Measurements from ENCODE around the gene TESK2.
A peak's percentile ranks its signal among the peaks of the same experiment; 100 is the strongest.
"Not testable (repeated sequence)": the region's sequence is repeated elsewhere in the genome, so short reads cannot be mapped to it uniquely, and the experiment has no call there.

The TESK2 gene, protein sequence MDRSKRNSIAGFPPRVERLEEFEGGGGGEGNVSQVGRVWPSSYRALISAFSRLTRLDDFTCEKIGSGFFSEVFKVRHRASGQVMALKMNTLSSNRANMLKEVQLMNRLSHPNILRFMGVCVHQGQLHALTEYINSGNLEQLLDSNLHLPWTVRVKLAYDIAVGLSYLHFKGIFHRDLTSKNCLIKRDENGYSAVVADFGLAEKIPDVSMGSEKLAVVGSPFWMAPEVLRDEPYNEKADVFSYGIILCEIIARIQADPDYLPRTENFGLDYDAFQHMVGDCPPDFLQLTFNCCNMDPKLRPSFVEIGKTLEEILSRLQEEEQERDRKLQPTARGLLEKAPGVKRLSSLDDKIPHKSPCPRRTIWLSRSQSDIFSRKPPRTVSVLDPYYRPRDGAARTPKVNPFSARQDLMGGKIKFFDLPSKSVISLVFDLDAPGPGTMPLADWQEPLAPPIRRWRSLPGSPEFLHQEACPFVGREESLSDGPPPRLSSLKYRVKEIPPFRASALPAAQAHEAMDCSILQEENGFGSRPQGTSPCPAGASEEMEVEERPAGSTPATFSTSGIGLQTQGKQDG

DNA sequence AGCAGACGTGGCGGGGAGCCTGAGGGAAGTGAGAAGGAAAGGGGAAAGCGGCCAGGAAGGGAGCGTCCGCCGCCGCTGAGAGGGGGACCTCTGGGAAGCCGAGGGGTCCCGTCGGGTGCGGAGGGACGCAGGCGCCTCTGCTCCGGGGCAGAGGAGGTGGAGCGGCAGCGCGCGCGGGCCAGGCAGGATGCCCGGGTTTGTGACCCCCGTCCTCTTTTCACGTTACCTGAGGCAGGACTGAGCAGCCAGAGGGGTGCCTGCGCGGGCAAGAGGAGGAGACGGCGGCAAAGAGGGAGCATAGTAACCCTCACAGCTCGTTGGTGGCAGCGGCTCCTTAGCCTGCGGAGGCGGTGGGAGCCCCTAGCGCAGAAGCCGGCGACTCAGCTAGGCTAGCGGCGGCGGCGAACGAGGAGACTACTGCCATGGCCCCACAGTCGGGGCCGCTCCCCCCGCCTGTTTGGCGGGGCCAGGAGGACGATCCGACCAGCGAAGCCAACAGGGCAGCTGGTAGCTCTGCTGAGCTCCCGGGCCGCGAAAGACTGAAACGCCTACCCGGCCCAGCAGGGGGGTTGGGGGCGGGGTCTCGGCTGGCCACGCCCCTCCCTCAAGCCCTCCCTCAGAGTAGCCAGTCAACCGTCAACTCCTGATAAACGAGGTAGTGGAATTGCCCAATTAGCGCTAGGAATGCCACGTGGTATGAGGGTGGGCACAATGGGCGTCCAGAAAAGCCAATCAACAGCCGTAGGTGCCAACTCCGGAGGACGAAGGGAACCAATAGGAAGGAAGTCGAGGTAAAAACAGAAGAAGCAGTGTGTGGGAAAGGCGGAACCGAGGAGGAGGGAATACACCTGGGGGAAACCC lies at the start of gene TESK2:
TESK2 (minus strand) TSS at position 538 of the 861 bp plus-strand sequence. CDS start 33,378 bp downstream, outside the sequence.
- DNase-seq = peak; percentile 100

DNA sequence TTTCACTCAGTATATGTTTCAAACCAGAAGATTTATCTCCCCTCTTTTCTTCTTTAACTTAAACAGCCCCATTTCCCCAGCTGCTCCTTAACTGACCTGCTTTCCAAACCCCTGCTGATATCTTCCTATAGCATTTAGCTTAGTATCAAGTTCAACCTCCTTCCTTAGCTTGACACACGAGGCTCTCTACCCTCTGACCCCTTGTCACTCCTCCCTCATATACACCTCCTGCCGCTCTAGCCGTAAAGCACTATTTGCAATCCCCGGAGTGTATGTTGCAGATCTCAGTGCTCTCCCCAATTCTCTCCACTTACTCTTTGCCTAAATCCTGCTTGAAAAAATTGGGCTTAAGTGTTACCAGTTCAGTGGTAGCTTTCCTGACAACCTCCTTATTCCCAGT lies 45.9 kb upstream of the TESK2 start:
- no peak for DNase-seq

DNA sequence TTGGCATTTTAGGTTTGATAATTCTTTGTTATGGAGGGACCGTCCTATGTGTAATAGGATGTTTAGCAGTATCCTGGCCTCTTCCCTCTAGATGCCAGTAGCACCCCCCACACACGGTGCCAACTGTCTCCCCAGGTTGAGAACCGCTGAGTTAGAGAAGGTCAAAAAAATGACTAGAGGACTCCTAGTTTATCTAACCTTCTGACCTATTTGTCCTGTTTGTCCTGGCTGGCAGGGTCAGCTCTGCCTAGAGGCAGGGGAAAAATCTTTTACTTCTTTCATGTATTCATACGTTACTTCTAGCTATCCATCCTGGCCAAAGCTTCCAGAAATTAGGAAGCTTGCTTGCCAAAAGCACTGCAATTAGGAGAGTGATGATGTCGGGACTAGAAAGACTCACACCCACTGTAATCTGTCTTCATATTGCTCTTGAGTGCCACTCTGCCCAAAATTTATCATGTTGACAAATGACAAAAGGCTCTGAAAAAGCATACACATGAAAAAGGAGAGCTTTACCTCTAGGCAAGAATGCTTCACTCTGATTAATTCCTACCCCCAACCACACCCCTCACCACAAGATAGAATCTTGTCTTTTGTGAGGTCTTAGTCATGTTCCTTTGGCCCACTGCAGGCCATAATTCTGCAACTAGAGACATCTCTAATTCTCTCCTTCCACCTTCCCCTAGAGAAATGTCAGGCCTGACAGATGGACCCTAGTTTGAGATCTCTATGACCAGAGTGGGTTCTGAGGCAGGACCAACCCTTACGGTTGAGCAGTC lies 45.2 kb upstream of the TESK2 start:
- no peak for DNase-seq

DNA sequence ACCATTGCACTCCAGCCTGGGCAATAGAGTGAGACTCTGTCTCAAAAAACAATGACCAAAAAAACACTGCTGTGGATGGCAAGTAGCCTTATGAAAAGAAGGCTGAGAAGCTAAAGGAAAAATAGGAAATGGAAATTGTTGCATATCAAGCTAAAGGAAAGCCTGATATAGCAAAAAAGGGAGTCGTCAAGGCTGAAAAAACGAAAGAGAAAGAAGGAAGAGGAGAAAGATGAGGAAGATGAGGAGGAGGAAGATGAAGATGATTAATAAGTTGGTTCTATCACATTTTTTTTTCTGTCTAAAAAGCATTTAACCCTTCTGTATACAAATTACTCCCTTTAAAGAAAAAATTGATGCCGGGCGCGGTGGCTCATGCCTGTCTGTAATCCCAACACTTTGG lies 40.9 kb upstream of the TESK2 start:
- DNase-seq = no peak

DNA sequence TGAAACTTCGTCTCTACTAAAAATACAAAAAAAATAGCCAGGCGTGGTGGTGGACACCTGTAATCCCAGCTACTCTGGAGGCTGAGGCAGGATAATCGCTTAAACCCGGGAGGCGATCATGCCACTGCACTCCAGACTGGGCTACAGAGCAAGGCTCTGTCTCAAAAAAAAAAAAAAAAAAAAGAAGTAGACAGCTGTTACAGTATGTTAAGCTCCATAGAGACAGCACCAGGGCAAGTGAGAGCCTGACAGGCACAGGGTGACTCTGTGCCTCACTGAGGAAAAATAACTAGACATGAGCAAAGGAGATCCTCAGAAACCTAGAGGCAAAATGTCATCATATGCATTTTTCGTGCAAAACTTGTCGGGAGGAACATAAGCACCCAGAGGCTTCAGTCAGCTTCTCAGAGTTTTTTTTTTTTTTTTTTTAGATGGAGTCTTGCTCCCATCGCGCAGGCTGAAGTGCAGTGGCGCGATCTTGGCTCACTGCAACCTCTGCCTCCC lies 39.7 kb upstream of the TESK2 start:
- no peak for DNase-seq

DNA sequence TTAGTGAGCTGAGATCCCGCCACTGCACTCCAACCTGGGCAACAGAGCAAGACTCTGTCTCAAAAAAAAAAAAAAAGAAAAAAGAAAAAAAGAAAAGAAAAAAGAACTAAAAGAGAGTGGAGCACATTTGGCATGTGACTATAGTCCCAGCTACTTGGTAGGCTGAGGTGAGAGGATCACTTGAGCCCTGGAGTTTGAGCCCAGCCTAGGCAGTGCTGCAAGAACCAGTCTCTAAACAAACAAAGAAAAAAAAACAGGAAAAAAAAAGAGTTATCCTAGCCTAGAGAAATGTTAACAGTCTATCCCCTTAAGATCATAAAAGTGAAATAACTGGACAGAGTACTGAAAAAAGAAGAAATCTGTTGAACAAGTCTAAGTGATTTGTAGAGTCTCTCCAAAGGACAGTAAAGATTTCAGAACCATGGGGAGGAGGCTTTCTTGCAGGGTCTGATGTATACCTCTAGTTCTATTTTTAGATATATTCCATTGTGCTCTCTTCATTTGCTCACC lies 35.2 kb upstream of the TESK2 start:
- DNase-seq = peak; percentile 10

DNA sequence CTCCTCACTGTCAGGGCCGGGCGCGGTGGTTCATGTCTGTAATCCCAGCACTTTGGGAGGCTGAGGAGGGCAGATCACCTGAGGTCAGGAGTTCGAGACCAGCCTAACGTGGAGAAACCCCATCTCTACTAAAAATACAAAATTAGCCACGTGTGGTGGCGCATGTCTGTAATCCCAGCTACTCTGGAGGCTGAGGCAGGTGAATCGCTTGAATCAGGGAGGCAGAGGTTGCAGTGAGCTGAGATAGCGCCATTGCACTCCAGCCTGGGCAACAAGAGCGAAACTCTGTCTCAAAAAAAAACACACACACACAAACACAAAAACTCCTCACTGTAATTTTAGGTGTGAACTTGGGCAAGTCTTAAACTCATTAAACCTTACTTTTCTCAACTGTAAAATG lies 33.0 kb upstream of the TESK2 start:
- not testable (repeated sequence) for DNase-seq

DNA sequence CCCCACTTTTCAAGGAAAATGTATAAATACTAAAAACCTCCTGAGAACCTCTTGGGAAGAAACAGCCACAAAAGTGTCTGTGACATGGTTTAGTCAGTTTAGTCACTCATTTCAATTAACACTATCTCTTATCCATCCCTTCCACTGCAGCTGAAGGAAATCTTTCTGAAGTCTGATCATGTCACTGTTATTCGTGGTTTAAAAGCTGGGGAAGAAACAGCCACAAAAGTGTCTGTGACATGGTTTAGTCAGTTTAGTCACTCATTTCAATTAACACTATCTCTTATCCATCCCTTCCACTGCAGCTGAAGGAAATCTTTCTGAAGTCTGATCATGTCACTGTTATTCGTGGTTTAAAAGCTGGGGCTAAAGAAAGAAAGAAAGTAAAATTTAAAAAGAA lies 32.6 kb upstream of the TESK2 start:
- DNase-seq = not testable (repeated sequence)

DNA sequence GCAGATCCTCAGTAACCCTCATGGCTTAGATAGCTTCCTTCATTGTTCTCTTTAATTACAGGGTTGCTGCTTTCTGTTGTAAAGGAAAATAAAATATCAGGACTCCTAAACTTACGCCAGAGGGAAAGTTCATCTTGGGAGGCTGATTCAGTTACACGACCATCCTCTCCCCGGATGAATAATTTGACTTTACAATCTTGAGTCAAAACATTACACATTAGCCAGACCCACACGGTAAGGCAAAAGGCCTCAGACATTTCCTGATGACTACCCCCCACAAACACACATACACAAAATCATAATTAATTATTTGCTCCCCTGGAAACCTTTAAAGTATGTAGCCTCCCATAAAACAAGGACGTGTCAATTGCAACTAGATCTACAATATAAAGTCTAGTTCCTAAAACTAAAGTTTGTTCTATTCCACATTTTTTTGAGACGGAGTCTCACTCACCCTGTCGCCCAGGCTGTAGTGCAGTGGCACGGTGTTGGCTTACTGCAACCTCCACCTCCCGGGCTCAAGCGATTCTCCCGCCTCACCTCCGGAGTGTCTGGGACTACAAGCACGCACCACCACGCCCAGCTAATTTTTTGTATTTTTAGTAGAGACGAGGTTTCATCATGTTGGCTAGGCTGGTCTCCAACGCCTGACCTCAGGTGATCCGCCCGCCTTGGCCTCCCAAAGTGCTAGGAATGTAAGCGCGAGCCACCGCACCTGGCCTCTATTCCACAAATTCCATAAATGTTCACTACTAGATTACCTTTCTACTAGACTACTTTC lies 31.6 kb upstream of the TESK2 start:
- no peak for DNase-seq

DNA sequence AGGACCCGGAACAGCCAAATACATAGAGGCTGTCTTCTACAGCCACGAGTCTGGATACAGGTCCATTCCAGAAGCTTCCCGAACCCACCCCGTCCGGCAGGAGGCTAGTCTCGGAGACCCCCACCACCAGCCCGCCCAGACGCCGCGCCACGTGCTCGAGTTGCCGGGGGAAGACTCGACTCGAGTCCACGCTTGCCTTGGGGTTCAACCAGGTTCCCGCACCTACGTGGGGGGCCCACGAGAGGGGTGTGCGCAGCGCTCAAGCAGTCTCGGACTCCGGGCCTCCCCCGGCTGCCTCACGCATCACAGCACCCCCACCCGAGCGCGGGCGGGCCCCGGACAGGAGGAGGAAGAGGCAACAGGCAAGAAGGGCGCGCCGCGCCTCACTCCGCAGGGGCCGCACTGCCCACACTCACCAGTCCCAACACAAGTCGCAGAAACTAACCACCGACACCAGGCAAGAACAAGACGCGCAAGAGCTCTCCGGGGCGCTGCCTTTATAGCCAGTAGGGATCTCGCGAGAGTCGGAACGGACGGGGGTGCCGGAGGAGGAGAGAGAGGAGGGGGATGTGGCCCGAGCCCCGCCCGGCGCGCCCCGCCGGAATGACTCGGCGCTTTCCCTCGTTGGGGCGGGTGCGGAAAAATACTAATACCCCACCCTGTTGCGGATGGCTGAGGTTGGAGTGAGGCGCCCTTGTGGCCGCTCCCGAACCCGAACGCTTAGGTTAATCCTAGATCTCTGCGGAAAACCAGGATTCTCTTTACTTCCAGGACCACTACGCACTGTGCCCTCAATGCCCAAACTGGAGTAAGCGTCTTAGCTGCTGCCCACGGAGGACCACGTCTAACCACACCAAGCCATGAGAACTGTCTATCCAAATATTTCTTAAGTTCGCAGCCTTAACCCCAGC lies 30.7 kb upstream of the TESK2 start, which contains the start of gene PRDX1:
PRDX1 (minus strand) TSS at position 472 of the 911 bp plus-strand sequence. CDS start 2,841 bp downstream, outside the sequence.
- DNase-seq = peak; percentile 96

DNA sequence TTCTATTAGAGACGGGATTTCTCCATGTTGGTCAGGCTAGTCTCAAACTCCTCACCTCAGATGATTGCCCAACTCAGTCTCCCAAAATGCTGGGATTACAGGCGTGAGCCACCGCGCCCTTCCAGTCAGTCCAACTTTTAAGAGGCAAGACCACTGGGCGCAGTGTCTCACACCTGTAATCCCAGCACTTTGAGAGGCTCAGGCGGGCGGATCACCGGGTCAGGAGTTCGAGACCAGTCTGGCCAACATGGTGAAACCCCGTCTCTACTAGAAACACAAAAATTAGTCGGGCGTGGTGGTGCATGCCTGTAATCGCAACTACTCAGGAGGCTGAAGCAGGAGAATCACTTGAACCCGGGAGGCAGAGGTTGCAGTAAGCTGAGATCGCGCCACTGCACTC lies 28.8 kb upstream of the TESK2 start:
- not testable (repeated sequence) for DNase-seq

DNA sequence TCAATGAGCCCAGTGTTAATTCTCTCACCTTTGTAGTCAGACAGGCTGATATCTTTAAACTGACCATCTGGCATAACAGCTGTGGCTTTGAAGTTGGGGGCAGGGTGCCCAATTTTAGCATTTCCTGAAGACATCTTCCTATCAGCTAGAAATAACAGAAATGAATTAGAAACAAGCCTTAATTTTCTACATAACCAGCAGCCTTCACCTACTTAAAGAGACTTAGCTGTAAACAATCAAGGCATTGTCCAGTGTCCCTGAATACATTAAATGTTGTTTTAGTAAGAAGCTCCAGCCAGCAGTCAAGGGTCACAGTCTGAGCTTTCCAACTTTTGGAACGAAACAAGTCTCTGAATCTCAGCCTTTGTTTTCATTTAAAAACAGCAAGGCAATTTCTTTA lies 27.9 kb upstream of the TESK2 start:
- DNase-seq = no peak

DNA sequence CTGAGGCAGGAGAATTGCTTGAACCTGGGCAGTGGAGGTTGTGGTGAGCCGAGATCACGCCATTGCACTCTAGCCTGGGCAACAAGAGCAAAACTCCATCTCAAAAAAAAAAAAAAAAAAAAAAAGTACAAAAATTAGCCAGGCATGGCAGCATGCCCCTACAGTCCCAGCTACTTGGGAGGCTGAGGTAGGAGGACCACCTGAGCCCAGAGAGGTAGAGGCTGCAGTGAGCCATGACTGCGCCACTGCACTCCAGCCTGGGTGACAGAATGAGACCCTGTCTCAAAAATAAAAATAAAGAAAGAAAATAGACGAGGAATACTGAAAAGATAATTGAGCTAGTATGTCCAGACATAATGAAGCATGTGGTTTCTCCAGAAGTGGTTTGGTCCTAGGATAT lies 27.4 kb upstream of the TESK2 start:
- DNase-seq = not testable (repeated sequence)

DNA sequence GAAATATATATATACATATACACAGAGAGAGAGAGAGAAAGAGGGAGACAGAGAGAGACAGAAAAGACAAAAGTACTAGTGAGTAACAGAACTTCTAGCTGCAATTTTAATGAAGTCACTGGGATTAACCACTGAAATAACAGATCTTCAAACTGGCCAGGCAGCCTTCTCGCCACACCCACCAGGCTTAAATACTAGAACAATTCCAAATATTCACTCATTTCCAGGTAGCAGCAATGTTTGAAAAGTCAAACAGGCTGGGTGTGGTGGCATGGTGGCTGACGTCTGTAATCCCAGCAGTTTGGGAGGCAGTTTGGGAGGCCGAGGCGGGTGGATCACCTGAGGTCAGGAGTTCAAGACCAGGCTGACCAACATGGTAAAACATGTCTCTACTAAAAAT lies 25.5 kb upstream of the TESK2 start:
- no peak for DNase-seq

DNA sequence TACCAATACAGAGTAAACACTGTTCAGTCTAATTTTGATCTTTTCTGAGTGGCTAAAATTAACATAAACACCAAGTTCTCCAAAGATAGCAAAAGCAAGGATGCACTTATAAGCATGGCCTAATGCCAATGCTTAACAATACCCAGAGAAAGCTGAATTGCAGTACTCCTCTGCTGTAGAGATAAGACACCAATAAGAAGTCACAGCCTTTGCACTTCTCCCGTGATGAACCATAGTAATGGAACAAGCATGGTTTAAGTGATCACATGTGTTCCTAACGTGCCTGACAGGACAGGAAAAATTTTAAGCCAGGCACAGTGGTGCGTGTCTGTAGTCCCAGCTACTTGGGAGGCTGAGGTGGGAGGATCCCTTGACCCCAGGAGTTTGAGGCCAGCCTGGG lies 25.1 kb upstream of the TESK2 start:
- DNase-seq = no peak

DNA sequence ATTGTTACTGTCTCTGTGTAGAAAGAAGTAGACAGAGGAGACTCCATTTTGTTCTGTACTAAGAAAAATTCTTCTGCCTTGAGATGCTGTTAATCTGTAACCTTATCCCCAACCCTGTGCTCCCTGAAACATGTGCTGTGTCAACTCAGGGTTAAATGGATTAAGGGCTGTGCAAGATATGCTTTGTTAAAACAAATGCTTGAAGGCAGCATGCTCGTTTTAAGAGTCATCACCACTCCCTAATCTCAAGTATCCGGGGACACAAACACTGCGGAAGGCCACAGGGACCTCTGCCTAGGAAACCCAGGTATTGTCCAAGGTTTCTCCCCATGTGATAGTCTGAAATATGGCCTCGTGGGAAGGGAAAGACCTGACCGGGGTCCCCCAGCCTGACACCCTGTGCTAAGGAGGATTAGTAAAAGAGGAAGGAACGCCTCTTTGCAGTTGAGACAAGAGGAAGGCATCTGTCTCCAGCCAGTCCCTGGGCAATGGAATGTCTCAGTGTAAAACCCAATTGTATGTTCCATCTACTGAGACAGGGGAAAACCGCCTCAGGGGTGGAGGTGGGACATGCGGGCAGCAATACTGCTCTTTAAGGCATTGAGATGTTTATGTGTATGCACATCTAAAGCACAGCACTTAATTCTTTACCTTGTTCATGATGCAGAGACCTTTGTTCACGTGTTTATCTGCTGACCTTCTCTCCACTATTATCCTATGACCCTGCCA lies 22.7 kb upstream of the TESK2 start:
- not testable (repeated sequence) for DNase-seq

DNA sequence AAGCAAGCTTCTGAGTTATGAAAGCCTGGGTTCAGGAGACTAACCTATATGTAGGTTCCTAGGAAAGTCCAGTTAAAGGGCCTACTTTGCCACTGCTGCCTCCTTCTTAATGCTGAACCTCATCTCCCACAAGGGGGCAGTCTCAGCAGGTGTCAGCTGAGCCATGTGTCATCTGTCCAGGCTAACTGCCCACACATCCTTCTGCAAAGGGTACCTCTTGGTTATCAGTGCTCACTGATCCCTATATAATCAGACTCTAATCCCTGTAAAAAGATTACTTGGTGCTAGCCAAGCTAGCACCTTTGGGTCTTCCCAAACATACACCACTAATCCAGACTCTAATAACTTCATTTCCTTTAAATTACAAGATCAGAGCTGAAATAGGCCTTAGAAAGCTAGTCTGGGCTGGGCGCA lies 21.7 kb upstream of the TESK2 start:
- DNase-seq = peak; percentile 40

DNA sequence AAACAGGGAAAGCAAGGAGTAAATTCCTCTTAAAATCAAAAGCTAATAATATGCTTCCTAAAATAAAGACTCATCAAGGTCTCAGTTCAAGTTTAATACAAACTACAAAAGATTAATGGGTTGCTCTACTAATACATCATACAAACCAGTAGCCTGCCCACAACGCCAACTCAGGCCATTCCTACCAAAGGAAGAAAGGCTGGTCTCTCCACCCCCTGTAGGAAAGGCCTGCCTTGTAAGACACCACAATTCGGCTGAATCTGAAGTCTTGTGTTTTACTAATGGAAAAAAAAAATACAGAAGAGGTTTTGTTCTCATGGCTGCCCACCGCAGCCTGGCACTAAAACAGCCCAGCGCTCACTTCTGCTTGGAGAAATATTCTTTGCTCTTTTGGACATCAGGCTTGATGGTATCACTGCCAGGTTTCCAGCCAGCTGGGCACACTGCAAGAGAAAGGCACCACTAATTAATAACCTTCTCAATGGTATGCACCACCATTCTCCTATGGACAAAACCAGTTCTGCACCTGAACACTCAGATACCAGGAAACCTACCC lies 20.1 kb upstream of the TESK2 start:
- no peak for DNase-seq
